ENCODE measurements around the gene GLCE. TPM values are rescaled to one million over a fixed set of nuclear protein-coding genes. Genes with fewer than 3 reads are reported as not detected.

Gene GLCE
- total and polyA plus RNA-seq, 9 of the 15 experiments (the other 6 are each of a cell fraction or from before 2014, with no cell fraction given), result 4.6 to 12.3 (median 10.6) TPM

DNA sequence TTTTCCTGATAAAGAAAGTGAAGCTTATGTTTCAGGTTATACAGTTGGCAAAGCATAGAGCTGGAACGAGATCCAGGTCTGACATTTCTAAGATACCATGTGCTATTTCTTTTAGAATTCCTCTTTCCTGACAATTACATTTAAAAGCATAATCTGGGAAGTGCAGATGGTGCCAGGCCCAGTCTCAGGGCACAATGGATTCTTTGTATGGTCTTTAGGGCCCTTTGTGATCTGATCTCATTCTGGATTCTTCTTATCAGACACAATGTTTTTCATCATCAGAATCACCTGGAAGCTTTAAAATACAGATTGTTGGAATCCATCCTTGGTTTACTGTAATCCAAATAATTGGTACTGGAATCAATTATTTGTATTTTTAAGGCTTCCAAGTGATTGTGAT is 18.6 kb upstream of the GLCE start:
- ChIA-PET CTCF (ENCODE audit: low intra/inter-chr PET ratio) (no interaction called here), POLR2A (interaction anchor here (0.6 to 0.9 kb wide), 2 partner anchors 13 to 1166 kb away, joined by 3 read pairs; no protein-coding TSS in a partner anchor)
- Histone ChIP-seq H3K4me3 (no peak overlapping the region), H3K9me1 (ENCODE audit: control insufficient read depth, insufficient read depth, low read length) (no peaks in the 10 kb centered on the region), H3K27me3 (ENCODE audit: control insufficient read depth in 2 of 2, insufficient read depth in 2 of 2, low read length in 2 of 2) (peaks cover 5 to 13% of the 10 kb centered on the region in 2 experiments), H3K4me2 (ENCODE audit: insufficient read depth, low read length) (no peak overlapping the region), H2AFZ (ENCODE audit: low read depth, low read length) (no peak overlapping the region), H3K79me2 (ENCODE audit: control insufficient read depth, insufficient read depth, low read length) (no peaks in the 10 kb centered on the region), H4K20me1 (replicated peaks; ENCODE audit: control insufficient read depth, insufficient read depth, low read length) (no peaks in the 10 kb centered on the region), H3K9ac (ENCODE audit: insufficient read depth in 1 of 2, low read depth in 2 of 2, low read length in 2 of 2) (no peak overlapping the region), H3K36me3 (ENCODE audit: control insufficient read depth, insufficient read depth, low read length) (no peaks in the 10 kb centered on the region), H3K27ac (ENCODE audit: extremely low read depth, low read depth, low read length) (no peak overlapping the region), H3K4me1 (replicated peaks in 1 of 2; ENCODE audit: control insufficient read depth in 2 of 2, insufficient read depth in 2 of 2, low read length in 2 of 2) (no peaks in the 10 kb centered on the region), H3K9me3 (replicated peaks; ENCODE audit: control insufficient read depth, insufficient read depth, low read depth, low read length) (peaks cover 3% of the 10 kb centered on the region; the same call in 1 of the 2 replicates)
- TF ChIP-seq MCM3 (IDR thresholded peaks at IDR 0.05), result no peak
- no peak for TF ChIP-seq CHD4 (IDR thresholded peaks at IDR 0.05; ENCODE audit: insufficient read depth, insufficient replicate concordance, low read depth, low read length, poor library complexity, severe bottlenecking)
- TF ChIP-seq, protein P1, sequence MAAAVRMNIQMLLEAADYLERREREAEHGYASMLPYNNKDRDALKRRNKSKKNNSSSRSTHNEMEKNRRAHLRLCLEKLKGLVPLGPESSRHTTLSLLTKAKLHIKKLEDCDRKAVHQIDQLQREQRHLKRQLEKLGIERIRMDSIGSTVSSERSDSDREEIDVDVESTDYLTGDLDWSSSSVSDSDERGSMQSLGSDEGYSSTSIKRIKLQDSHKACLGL (CRISPR knock-in tag; IDR thresholded peaks at IDR 0.05; ENCODE audit: borderline replicate concordance, poor library complexity, severe bottlenecking), result no peak
- no peak for TF ChIP-seq PYGO2 (tag; IDR thresholded peaks at IDR 0.05)
- TF ChIP-seq C11orf30 (IDR thresholded peaks at IDR 0.05; ENCODE audit: low read depth), result no peak
- no peak for TF ChIP-seq ZNF274 (IDR thresholded peaks at IDR 0.05; ENCODE audit: borderline replicate concordance, low read depth, low read length)
- no peak for TF ChIP-seq ZKSCAN3 (CRISPR knock-in tag; IDR thresholded peaks at IDR 0.05)
- no peak for TF ChIP-seq TRIM24 (IDR thresholded peaks at IDR 0.05)
- no peak for TF ChIP-seq PURB (CRISPR knock-in tag; IDR thresholded peaks at IDR 0.05; ENCODE audit: low read depth)
- TF ChIP-seq SIN3A (IDR thresholded peaks at IDR 0.05; ENCODE audit: borderline replicate concordance in 2 of 2, control insufficient read depth in 1 of 2, low read depth in 2 of 2, low read length in 2 of 2), result no peak
- TF ChIP-seq NONO (IDR thresholded peaks at IDR 0.05; ENCODE audit: low read depth in 2 of 2, low read length in 1 of 2), result no peak
- no peak for TF ChIP-seq PHF8 (IDR thresholded peaks at IDR 0.05; ENCODE audit: borderline replicate concordance, low read length)
- TF ChIP-seq NCOR1 (IDR thresholded peaks at IDR 0.05), result no peak
- TF ChIP-seq, protein P2, sequence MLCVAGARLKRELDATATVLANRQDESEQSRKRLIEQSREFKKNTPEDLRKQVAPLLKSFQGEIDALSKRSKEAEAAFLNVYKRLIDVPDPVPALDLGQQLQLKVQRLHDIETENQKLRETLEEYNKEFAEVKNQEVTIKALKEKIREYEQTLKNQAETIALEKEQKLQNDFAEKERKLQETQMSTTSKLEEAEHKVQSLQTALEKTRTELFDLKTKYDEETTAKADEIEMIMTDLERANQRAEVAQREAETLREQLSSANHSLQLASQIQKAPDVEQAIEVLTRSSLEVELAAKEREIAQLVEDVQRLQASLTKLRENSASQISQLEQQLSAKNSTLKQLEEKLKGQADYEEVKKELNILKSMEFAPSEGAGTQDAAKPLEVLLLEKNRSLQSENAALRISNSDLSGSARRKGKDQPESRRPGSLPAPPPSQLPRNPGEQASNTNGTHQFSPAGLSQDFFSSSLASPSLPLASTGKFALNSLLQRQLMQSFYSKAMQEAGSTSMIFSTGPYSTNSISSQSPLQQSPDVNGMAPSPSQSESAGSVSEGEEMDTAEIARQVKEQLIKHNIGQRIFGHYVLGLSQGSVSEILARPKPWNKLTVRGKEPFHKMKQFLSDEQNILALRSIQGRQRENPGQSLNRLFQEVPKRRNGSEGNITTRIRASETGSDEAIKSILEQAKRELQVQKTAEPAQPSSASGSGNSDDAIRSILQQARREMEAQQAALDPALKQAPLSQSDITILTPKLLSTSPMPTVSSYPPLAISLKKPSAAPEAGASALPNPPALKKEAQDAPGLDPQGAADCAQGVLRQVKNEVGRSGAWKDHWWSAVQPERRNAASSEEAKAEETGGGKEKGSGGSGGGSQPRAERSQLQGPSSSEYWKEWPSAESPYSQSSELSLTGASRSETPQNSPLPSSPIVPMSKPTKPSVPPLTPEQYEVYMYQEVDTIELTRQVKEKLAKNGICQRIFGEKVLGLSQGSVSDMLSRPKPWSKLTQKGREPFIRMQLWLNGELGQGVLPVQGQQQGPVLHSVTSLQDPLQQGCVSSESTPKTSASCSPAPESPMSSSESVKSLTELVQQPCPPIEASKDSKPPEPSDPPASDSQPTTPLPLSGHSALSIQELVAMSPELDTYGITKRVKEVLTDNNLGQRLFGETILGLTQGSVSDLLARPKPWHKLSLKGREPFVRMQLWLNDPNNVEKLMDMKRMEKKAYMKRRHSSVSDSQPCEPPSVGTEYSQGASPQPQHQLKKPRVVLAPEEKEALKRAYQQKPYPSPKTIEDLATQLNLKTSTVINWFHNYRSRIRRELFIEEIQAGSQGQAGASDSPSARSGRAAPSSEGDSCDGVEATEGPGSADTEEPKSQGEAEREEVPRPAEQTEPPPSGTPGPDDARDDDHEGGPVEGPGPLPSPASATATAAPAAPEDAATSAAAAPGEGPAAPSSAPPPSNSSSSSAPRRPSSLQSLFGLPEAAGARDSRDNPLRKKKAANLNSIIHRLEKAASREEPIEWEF (CRISPR knock-in tag; IDR thresholded peaks at IDR 0.05), result no peak
- TF ChIP-seq BMI1 (IDR thresholded peaks at IDR 0.05; ENCODE audit: low read length), result no peak
- no peak for TF ChIP-seq LARP7 (IDR thresholded peaks at IDR 0.05)
- no peak for TF ChIP-seq ELF1 (tag; IDR thresholded peaks at IDR 0.05)
- in situ Hi-C loops (cut with MboI), result no loop called here
- FAIRE-seq (no peak), ATAC-seq (no peak), DNase-seq (ENCODE audit: extremely low read depth in 1 of 4, low spot score in 3 of 4) (no peak)
- WGBS (ENCODE audit: insufficient coverage, low coverage, missing lambda C conversion rate), result 0% methylated on average over 1 of the region's 1 CpG
- no TSS peak for BruUV-seq (replicated peaks)
- intact Hi-C loops (cut with micrococcal nuclease), result no loop called here
